GM18951 (cell line): Measurements from ENCODE around the gene CEP128.

Experiments used
- POLR2A ChIP-seq: IDR thresholded peaks from 4 replicates; pipeline ENCODE4 v1.6.1; 2011; ENCODE audit warnings: mild to moderate bottlenecking; ENCODE audit not compliant: insufficient read length, insufficient read depth; ENCODE audit errors: extremely low read depth
- in situ Hi-C: fragments of 300-500 bp; cut with MboI; formaldehyde crosslinking; loops from one replicate; pipeline ENCODE4 v1.12.0; 2022; ENCODE audit warnings: low sequenced_read_pairs, mixed read lengths, inconsistent platforms; ENCODE audit not compliant: unreplicated experiment

The CEP128 gene

GRCh38 chr14:80902608-80903007 lies 38.9 kb downstream of the CEP128 start:
- in situ Hi-C loops = no loop called here
- no peak for TF ChIP-seq POLR2A

DNA sequence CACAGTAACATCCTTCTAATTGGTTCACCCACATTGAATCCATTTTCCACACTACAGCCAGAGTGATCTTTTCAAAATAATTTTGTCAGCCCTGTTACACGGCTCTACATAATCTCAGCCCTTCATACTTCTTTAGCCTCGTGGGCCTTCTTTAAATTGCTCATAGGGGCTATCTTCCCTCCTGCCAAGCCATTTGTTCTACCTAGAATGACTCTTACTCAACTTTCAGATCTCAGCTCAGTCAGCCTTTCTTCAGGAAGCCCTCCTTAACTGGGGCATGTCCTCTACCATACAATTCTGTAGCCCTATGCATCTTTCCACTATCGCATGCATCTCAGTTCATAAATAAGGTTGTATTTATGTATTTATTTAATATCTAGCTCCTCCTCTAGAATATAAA lies 39.7 kb downstream of the CEP128 start:
- in situ Hi-C loops = no loop called here
- TF ChIP-seq POLR2A = no peak

- in situ Hi-C loops = no loop called here
- TF ChIP-seq POLR2A = no peak
Measured at GRCh38 chr14:80901260-80901659, 40.3 kb downstream of the CEP128 start.

DNA sequence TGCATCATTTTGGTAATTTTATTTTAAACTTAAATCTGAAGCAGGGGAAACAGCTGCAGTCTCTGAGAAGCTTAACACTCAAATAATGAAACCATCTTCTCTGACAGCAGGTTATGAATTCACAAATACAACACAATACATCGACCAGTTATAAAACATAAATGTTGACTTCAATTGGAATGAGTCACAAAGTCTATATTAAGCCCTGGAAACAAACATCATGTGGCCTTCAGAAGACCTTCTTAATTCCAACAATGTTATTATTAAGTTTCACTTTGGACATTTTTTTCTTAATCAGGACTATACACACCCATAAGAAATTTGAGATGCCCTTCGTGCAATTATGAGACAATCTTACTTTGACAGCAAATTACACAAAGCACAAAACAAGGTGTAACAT lies 68.9 kb downstream of the CEP128 start:
- no peak for TF ChIP-seq POLR2A
- in situ Hi-C loops = no loop called here

DNA sequence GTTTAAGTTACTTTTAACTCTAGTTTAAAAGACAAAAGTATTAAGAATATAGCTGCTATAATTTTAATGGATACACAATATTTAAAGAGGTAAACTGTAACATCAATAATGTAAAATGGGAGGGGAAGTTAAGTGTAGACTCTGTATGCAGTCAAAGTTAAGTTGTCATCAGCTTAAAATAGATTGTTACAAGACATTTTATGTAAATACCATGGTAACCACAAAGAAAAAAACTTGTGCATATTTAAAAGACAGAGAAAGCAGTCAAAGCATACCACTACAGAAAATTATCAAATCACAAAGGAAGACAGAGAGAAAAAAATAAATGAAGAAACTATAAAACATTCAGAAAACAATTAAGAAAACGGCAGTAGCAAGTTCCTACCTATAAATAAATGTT lies 73.3 kb downstream of the CEP128 start:
- in situ Hi-C loops = no loop called here
- no peak for TF ChIP-seq POLR2A

- in situ Hi-C loops = no loop called here
- no peak for TF ChIP-seq POLR2A
Measured at GRCh38 chr14:80867798-80868197, 73.7 kb downstream of the CEP128 start.

GRCh38 chr14:80867091-80867490 lies 74.4 kb downstream of the CEP128 start:
- TF ChIP-seq POLR2A = no peak
- in situ Hi-C loops = no loop called here

DNA sequence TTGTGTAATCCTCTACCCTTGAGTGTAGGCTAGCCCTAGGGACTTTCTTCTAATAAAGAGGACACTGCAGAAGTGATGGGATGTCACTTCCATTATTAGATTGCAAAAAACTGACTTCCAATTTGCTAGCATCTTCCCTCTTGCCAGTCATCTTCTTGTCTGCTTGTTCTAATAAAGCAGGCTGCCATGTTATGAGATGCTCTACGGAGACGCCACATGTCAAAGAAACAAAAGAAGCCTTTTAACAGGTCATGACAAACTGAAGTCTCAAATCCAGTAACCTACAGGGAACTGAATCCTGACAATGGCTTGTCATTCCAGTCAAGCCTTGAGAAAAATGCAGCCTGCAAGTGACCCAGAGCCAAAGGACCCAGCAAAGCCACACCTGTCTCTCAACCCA lies 76.0 kb downstream of the CEP128 start:
- no peak for TF ChIP-seq POLR2A
- in situ Hi-C loops = no loop called here

DNA sequence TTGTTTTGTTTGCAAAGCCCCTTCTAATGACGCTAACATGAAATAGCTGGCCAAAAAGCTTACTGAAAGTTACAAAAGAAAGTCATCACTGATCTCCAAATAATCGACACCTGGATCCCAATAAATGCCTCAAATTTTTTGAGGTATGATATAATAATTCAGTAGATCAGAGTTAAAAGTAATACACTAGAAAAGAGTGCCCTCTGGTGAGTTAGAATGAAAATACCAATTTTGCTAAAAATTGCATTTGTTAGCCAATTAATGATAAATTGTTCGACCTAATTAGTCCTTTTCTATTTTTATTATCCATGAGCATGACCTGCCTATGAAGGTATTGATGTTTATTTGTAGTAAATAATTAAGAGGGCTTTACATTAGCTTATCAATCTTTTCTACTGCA lies 78.6 kb downstream of the CEP128 start:
- no peak for TF ChIP-seq POLR2A
- in situ Hi-C loops = no loop called here

DNA sequence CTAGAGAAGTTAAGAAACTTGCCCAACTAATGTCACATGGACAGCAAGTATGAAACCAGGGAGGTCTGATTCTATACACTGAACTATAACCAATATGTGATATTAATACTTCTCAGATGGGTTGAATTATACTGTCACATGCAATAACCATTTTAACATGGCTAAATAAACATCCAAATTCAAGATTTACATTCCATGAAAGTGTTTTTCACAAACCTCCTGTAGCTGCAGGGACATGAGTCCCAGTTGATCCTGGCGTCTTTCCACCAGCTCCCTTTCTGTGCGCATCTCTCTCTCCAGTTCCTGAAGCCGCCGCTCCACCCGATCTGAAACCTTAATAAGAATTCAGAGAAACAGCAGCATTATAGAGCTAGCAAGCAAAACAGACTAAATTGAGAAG lies 79.0 kb downstream of the CEP128 start:
- no peak for TF ChIP-seq POLR2A
- in situ Hi-C loops = no loop called here

- in situ Hi-C loops = no loop called here
- no peak for TF ChIP-seq POLR2A
Measured at GRCh38 chr14:80850197-80850814, 91.2 kb downstream of the CEP128 start.

GRCh38 chr14:80847070-80847469 lies 94.5 kb downstream of the CEP128 start:
- in situ Hi-C loops = loop anchor here (25.0 kb wide), 2 partner anchors 660 to 785 kb away; no protein-coding TSS in a partner anchor
- TF ChIP-seq POLR2A = no peak

GRCh38 chr14:80845856-80846255 lies 95.7 kb downstream of the CEP128 start:
- TF ChIP-seq POLR2A = no peak
- in situ Hi-C loops = loop anchor here (25.0 kb wide), 2 partner anchors 659 to 784 kb away; no protein-coding TSS in a partner anchor

DNA sequence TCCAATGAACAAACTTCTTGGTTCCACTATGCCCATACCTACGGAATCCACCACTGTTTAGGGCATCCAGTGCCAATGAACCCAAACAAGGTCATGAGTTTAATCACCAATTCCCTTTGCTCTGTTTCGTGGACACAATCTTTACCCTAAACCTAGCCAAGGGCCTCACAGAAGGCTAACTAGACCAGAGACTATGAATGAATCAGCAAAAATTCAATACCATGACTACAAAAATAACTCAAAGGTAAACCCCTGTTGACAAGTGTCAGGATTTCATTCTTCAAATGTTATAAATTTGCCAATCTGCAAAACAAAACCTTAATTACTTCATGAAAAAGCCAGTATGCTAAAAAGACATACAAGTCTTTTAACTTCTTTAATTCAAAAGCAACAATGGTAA lies 96.7 kb downstream of the CEP128 start:
- no peak for TF ChIP-seq POLR2A
- in situ Hi-C loops = loop anchor here (25.0 kb wide), 2 partner anchors 658 to 783 kb away; no protein-coding TSS in a partner anchor
